ENCODE results near the gene EIF3B.

GRCh38 chr7:2374401-2374800, 19.8 kb downstream of the EIF3B start:
- TF ChIP-seq CTCF (conservative IDR thresholded peaks at IDR 0.05 in 1 of 2, IDR thresholded peaks at IDR 0.05 in 1 of 2; ENCODE audit: extremely low read depth in 1 of 2, insufficient read depth in 1 of 2, low read depth in 1 of 2, low read length in 2 of 2) (no peak), EZH2 (IDR thresholded peaks at IDR 0.05; ENCODE audit: borderline replicate concordance, low read length) (no peak)

All from mammary epithelial cell (primary cell).